B cell (primary cell): Measurements from ENCODE around the gene MMP14. TPM values are rescaled to one million over a fixed set of nuclear protein-coding genes. Genes with fewer than 3 reads are reported as not detected.

Experiments
- ATAC-seq: fragments of 200-7000 bp; cut with Tn5 transposase; one replicate; pipeline ENCODE4 v1.10.0; 2021; ENCODE audit warnings: low read depth, mild to moderate bottlenecking, moderate number of reproducible peaks, moderate library complexity
- CTCF ChIA-PET: fragments of 350-600 bp; sonication (Branson Sonifier 250); formaldehyde crosslinking; loops from one replicate; lab custom pipeline; 2021; ENCODE audit warnings: antibody characterized with exemption, inconsistent platforms; lab: Charles Lee
- POLR2A ChIA-PET: fragments of 350-600 bp; sonication (Branson Sonifier 250); formaldehyde crosslinking; loops from one replicate; lab custom pipeline; 2021; ENCODE audit warnings: antibody characterized with exemption; lab: Charles Lee
- DNase-seq: peaks from one replicate; pipeline ENCODE4 v3.0.0; 2013
- H2AFZ ChIP-seq: 2 replicates; pipeline ENCODE4 v1.6.1; 2012; ENCODE audit warnings: mild to moderate bottlenecking, low read depth, low read length; ENCODE audit not compliant: insufficient read depth, poor library complexity, severe bottlenecking
- H3K27ac ChIP-seq, 2 donors: 1 replicate in 1 of 2; 2 replicates in 1 of 2; pipeline ENCODE4 v1.5.1; 2012 to 2013; ENCODE audit warnings: low read length in 2 of 2, mild to moderate bottlenecking in 2 of 2, moderate library complexity in 1 of 2
- H3K27me3 ChIP-seq, 4 experiments: fragments of 200-600 bp in 1 of 4; sonication (generic) in 1 of 4; replicated peaks in 1 of 4; 1 replicate in 2 of 4; 2 replicates in 2 of 4; pipeline versions ENCODE4 v1.6.1 to v1.7.0; 2013 to 2016; ENCODE audit warnings: low read length in 3 of 4, mild to moderate bottlenecking in 2 of 4, mixed read lengths in 1 of 4, moderate library complexity in 1 of 4; ENCODE audit not compliant: insufficient read depth in 4 of 4, control insufficient read depth in 3 of 4; ENCODE audit errors: control extremely low read depth in 1 of 4
- H3K36me3 ChIP-seq, 2 experiments: replicated peaks in 1 of 2; 1 replicate in 1 of 2; 2 replicates in 1 of 2; pipeline versions ENCODE4 v1.6.1 to v1.7.1; 2013; ENCODE audit warnings: low read length in 1 of 2; ENCODE audit not compliant: insufficient read depth in 2 of 2, control insufficient read depth in 1 of 2; ENCODE audit errors: control extremely low read depth in 1 of 2, extremely low read depth in 1 of 2
- H3K4me1 ChIP-seq, 2 donors: fragments of 200-600 bp in 1 of 2; sonication (generic) in 1 of 2; 1 replicate in 1 of 2; 2 replicates in 1 of 2; pipeline versions ENCODE4 v1.5.1 to v1.6.1; 2013 to 2017; ENCODE audit warnings: low read length in 2 of 2; ENCODE audit not compliant: control insufficient read depth in 2 of 2, insufficient read depth in 2 of 2
- H3K4me2 ChIP-seq: replicated peaks from 2 replicates; pipeline ENCODE3; 2012; ENCODE audit warnings: mild to moderate bottlenecking, low read depth, low read length; ENCODE audit not compliant: poor library complexity, severe bottlenecking
- H3K4me3 ChIP-seq, 5 experiments: fragments of 200-600 bp in 1 of 5; sonication (generic) in 1 of 5; 1 replicate in 3 of 5; 2 replicates in 2 of 5; pipeline versions ENCODE4 v1.5.1 to v1.7.0; 2011 to 2016; ENCODE audit warnings: low read length in 4 of 5, mild to moderate bottlenecking in 4 of 5, low read depth in 2 of 5, control low read depth in 1 of 5, moderate library complexity in 1 of 5; ENCODE audit not compliant: insufficient read depth in 1 of 5; ENCODE audit errors: control extremely low read depth in 1 of 5, extremely low read depth in 1 of 5
- H3K79me2 ChIP-seq: fragments of 200-600 bp; sonication (generic); one replicate; pipeline ENCODE4 v1.6.0; 2016; ENCODE audit warnings: low read length; ENCODE audit not compliant: control insufficient read depth, insufficient read depth
- H3K9ac ChIP-seq: fragments of 200-600 bp; sonication (generic); 2 replicates; pipeline ENCODE4 v1.6.1; 2017; ENCODE audit warnings: mild to moderate bottlenecking, low read length, moderate library complexity
- H3K9me3 ChIP-seq, 3 donors: one replicate each; pipeline versions ENCODE4 v1.6.1 to v1.7.1; 2013; ENCODE audit warnings: low read length in 2 of 3; ENCODE audit not compliant: control insufficient read depth in 2 of 3, insufficient read depth in 1 of 3; ENCODE audit errors: control extremely low read depth in 1 of 3
- H4K20me1 ChIP-seq: 2 replicates; pipeline ENCODE4 v1.6.0; 2012; ENCODE audit warnings: mild to moderate bottlenecking, low read length; ENCODE audit not compliant: insufficient read depth, control insufficient read depth, poor library complexity, severe bottlenecking
- H3K27ac Mint-ChIP-seq: one replicate; pipeline ENCODE4 v1.8.0; 2021; ENCODE audit warnings: mixed read lengths
- H3K27me3 Mint-ChIP-seq: one replicate; pipeline ENCODE4 v1.8.0; 2021; ENCODE audit warnings: mixed read lengths
- H3K4me1 Mint-ChIP-seq: one replicate; pipeline ENCODE4 v1.8.0; 2021; ENCODE audit warnings: mixed read lengths
- H3K4me3 Mint-ChIP-seq: one replicate; pipeline ENCODE4 v1.8.0; 2021; ENCODE audit warnings: mixed read lengths
- H3K9me3 Mint-ChIP-seq: one replicate; pipeline ENCODE4 v1.8.0; 2022; ENCODE audit warnings: mixed read lengths; ENCODE audit not compliant: insufficient read depth
- CTCF ChIP-seq: fragments of 200-600 bp; IDR thresholded peaks from one replicate; pipeline ENCODE4 v1.8.0; 2022; ENCODE audit warnings: antibody characterized with exemption, mild to moderate bottlenecking
- EZH2 ChIP-seq: IDR thresholded peaks from 2 replicates; pipeline ENCODE4 v1.6.1; 2012; ENCODE audit warnings: borderline replicate concordance, low read depth, mild to moderate bottlenecking, moderate library complexity, low read length; ENCODE audit not compliant: insufficient read depth, poor library complexity, severe bottlenecking
- WGBS: methylation state at CpG from one replicate; pipeline ENCODE4 v1.1.5; 2013; ENCODE audit warnings: missing lambda C conversion rate; ENCODE audit not compliant: insufficient coverage; 5-methylcytosine and 5-hydroxymethylcytosine counted together
- intact Hi-C: fragments of 100-400 bp; cut with micrococcal nuclease; formaldehyde crosslinking; loops from one replicate; pipeline ENCODE4 v1.10.0; 2022
- polyA plus RNA-seq: library from polyadenylated mRNA; depleted of rRNA; stranded (reverse); fragments of >200 nt; gene quantifications from 2 replicates; pipeline ENCODE4 v1.2.3, GENCODE V29; 2012
- total RNA-seq, 2 donors: library from RNA; stranded (reverse); fragments of 120-200 nt in 1 of 2; gene quantifications; 1 replicate in 1 of 2; 2 replicates in 1 of 2; pipeline versions ENCODE4 v1.2.3 to v1.2.4, GENCODE V29; 2013 to 2022

MMP14 gene
- total and polyA plus RNA-seq, 2 donors (not counting 1 experiment from before 2014, with no cell fraction given) = 1.0 to 3.5 TPM

DNA sequence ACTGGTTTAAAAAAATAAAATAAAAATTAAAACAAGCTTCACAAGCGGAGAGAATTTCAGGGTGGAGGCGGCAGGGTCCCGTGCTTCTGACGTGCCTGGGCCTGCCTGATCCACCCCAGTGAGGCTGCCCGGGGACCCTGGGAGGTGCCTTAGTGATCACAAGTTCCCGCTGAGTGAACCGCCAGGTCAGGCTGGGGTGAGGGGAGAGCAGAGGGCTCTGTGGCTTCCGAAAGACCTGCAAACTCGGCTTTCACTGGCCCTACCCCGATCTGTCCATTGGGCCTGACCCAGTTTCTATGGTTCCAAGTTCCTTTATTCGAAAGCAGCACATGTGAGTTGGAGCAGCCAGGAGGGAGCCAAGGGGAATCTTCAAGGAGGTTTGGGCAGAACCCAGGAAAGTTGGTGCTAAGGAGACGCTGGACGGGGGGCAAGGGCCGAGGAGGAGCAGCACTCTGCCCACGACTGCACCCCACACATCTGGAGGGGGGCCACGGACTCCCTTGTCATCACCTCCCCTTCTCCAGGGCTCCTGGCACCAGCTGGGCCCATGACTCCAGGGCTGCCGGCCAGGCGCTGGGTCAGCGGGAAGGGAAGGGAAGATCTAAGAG is 12.9 kb downstream of the MMP14 start:
- Histone ChIP-seq H3K9me3 (no peaks in the 10 kb centered on the region), H2AFZ (no peak overlapping the region), H4K20me1 (no peaks in the 10 kb centered on the region), H3K4me1 (peaks cover 0 to 8% of the 10 kb centered on the region in 2 donors), H3K27ac (no peak overlapping the region), H3K4me2 (no peak overlapping the region), H3K36me3 (no peaks in the 10 kb centered on the region), H3K4me3 (no peak overlapping the region), H3K79me2 (no peaks in the 10 kb centered on the region), H3K27me3 (peaks cover 0 to 19% (median 0%) of the 10 kb centered on the region in 4 experiments), H3K9ac (no peak overlapping the region)
- no peaks in the 10 kb centered on the region for H3K9me3 Mint-ChIP-seq
- no peak overlapping the region for H3K4me3 Mint-ChIP-seq
- intact Hi-C loops = no loop called here
- 95% methylated on average over 14 of the region's 19 CpGs for WGBS
- H3K27ac Mint-ChIP-seq = no peak overlapping the region
- no peak for TF ChIP-seq CTCF
- no peak for TF ChIP-seq EZH2
- ChIA-PET POLR2A (interaction anchor here (0.6 kb wide), 1 partner anchor 306 kb away, joined by 8 read pairs; no protein-coding TSS in a partner anchor), CTCF (interaction anchor here (0.8 to 12.0 kb wide), 10 partner anchors 10 to 360 kb away, joined by 3 to 207 read pairs (median 34); partner anchors contain the start of genes MMP14, MRPL52 and OXA1L)
- H3K4me1 Mint-ChIP-seq = peaks cover 6% of the 10 kb centered on the region
- DNase-seq (no peak), ATAC-seq (no peak)
- peaks cover 10% of the 10 kb centered on the region for H3K27me3 Mint-ChIP-seq
